ENCODE data around the gene GET4.

GET4 gene

GRCh38 chr7:901388-902154 is 25.2 kb downstream of the GET4 start:
- DNase-seq = no peak

- DNase-seq = no peak
Measured at GRCh38 chr7:902996-903395, 26.6 kb downstream of the GET4 start.

GRCh38 chr7:903921-904755 is 27.8 kb downstream of the GET4 start:
- no peak for DNase-seq

GRCh38 chr7:904847-905246 is 28.5 kb downstream of the GET4 start:
- no peak for DNase-seq

GRCh38 chr7:906776-907157 is 30.4 kb downstream of the GET4 start:
- DNase-seq = no peak

- DNase-seq = no peak
Measured at GRCh38 chr7:907158-907980, 31.0 kb downstream of the GET4 start.

- DNase-seq = no peak
Measured at GRCh38 chr7:908159-908581, 31.8 kb downstream of the GET4 start.

GRCh38 chr7:908591-909357 is 32.4 kb downstream of the GET4 start:
- peak; percentile 48 for DNase-seq

GRCh38 chr7:909358-910329 is 33.3 kb downstream of the GET4 start:
- DNase-seq = no peak

- DNase-seq = no peak
Measured at GRCh38 chr7:910441-910861, 34.1 kb downstream of the GET4 start.

- no peak for DNase-seq
Measured at GRCh38 chr7:910931-911431, 34.6 kb downstream of the GET4 start.

- no peak for DNase-seq
Measured at GRCh38 chr7:911791-912480, 35.6 kb downstream of the GET4 start.

GRCh38 chr7:913736-914520 is 37.6 kb downstream of the GET4 start:
- DNase-seq = no peak

- DNase-seq = no peak
Measured at GRCh38 chr7:914521-915194, 38.3 kb downstream of the GET4 start.

- no peak for DNase-seq
Measured at GRCh38 chr7:915291-916218, 39.2 kb downstream of the GET4 start.

- DNase-seq = no peak
Measured at GRCh38 chr7:916291-916941, 40.1 kb downstream of the GET4 start.

Measured in effector CD4-positive, alpha-beta T cell (primary cell).